Stimulated activated CD4-positive, alpha-beta T cell treated with anti-CD3 and anti-CD28 coated beads, Interleukin-15, amount 100 ng/mL, for 1 hour (primary cell): Measurements from ENCODE around the gene NUDT16.
"Not testable (repeated sequence)": the region's sequence is repeated elsewhere in the genome, so short reads cannot be mapped to it uniquely, and the experiment has no call there.

Source experiments
- DNase-seq, 2 donors: peaks; one replicate each; pipeline ENCODE4 v3.0.0-alpha.2; 2020; ENCODE audit warnings: low read depth in 1 of 2, low spot score in 1 of 2

Gene NUDT16

GRCh38 chr3:131380821-131381444 is 641 bp upstream of the NUDT16 start:
- not testable (repeated sequence) for DNase-seq

GRCh38 chr3:131386429-131387165 is 5.0 kb downstream of the NUDT16 start:
- no peak for DNase-seq

- DNase-seq, result no peak
These were observed 6.4 kb downstream of the NUDT16 start for GRCh38 chr3:131387796-131388489.

- DNase-seq, result no peak
These were observed 6.9 kb downstream of the NUDT16 start for GRCh38 chr3:131388490-131388799.

GRCh38 chr3:131390331-131390730 is 8.8 kb downstream of the NUDT16 start:
- DNase-seq, result no peak

- no peak for DNase-seq
These were observed 11.5 kb downstream of the NUDT16 start for GRCh38 chr3:131393051-131393450.

GRCh38 chr3:131393868-131394267 is 12.3 kb downstream of the NUDT16 start:
- no peak for DNase-seq

- DNase-seq, result no peak
These were observed 12.8 kb downstream of the NUDT16 start for GRCh38 chr3:131394400-131394799.

GRCh38 chr3:131396170-131396569 is 14.6 kb downstream of the NUDT16 start:
- no peak for DNase-seq

- DNase-seq, result no peak
These were observed 16.3 kb downstream of the NUDT16 start for GRCh38 chr3:131397889-131398288.

- DNase-seq, result no peak
These were observed 20.4 kb downstream of the NUDT16 start for GRCh38 chr3:131401978-131402377.

- DNase-seq, result no peak
These were observed 20.9 kb downstream of the NUDT16 start for GRCh38 chr3:131402391-131403039.

- no peak for DNase-seq
These were observed 21.8 kb downstream of the NUDT16 start for GRCh38 chr3:131403216-131403895.

- no peak for DNase-seq
These were observed 23.8 kb downstream of the NUDT16 start for GRCh38 chr3:131405411-131405810.

GRCh38 chr3:131406274-131406673 is 24.7 kb downstream of the NUDT16 start:
- DNase-seq, result no peak

GRCh38 chr3:131417751-131418150 is 36.2 kb downstream of the NUDT16 start:
- DNase-seq, result no peak

GRCh38 chr3:131421301-131421700 is 39.7 kb downstream of the NUDT16 start:
- DNase-seq, result no peak

GRCh38 chr3:131421957-131422498 is 40.5 kb downstream of the NUDT16 start:
- no peak for DNase-seq

GRCh38 chr3:131427226-131427625 is 45.7 kb downstream of the NUDT16 start:
- DNase-seq, result no peak

GRCh38 chr3:131431754-131432153 is 50.2 kb downstream of the NUDT16 start:
- DNase-seq, result no peak

- DNase-seq, result no peak
These were observed 50.9 kb downstream of the NUDT16 start for GRCh38 chr3:131432441-131432840.
